ENCODE measurements around the gene ATP6V0E1.

Gene ATP6V0E1

GRCh38 chr5:172946146-172946545 is 37.4 kb upstream of the ATP6V0E1 start:
- Histone ChIP-seq H4K20me1 (ENCODE audit: insufficient read depth, low read length) (no peaks in the 10 kb centered on the region), H3K79me2 (ENCODE audit: low read length) (no peaks in the 10 kb centered on the region), H3K9me3 (replicated peaks; ENCODE audit: insufficient read depth, low read length) (no peaks in the 10 kb centered on the region), H3K27me3 (replicated peaks; ENCODE audit: insufficient read depth, low read length) (no peaks in the 10 kb centered on the region), H3K36me3 (replicated peaks; ENCODE audit: insufficient read depth, low read length) (0 out of 2 replicates have a peak, but pooled peaks cover 10% of the 10 kb centered on the region), H3K9me2 (replicated peaks; ENCODE audit: insufficient read depth, low read length) (no peaks in the 10 kb centered on the region), H3K4me3 (ENCODE audit: low read length) (no peak overlapping the region), H3K9ac (ENCODE audit: low read length) (no peak overlapping the region), H3K4me1 (ENCODE audit: low read length) (no peaks in the 10 kb centered on the region), H3K4me2 (ENCODE audit: low read depth, low read length) (no peak overlapping the region), H3K27ac (ENCODE audit: low read length) (no peak overlapping the region), H2AFZ (ENCODE audit: low read length) (no peak overlapping the region), H3F3A (ENCODE audit: insufficient read depth, low read length) (no peaks in the 10 kb centered on the region)
- TF ChIP-seq CTCF (IDR thresholded peaks at IDR 0.05; ENCODE audit: low read length) (no peak), EZH2 (optimal IDR thresholded peaks at IDR 0.05; ENCODE audit: low read depth, low read length) (no peak), EZH2phosphoT487 (IDR thresholded peaks at IDR 0.05; ENCODE audit: low read length) (no peak)
- no peak for DNase-seq

GRCh38 chr5:172949426-172949825 is 34.1 kb upstream of the ATP6V0E1 start:
- Histone ChIP-seq H3K79me2 (ENCODE audit: low read length) (no peaks in the 10 kb centered on the region), H2AFZ (ENCODE audit: low read length) (no peak overlapping the region), H3K4me2 (ENCODE audit: low read depth, low read length) (no peak overlapping the region), H3K4me1 (ENCODE audit: low read length) (no peaks in the 10 kb centered on the region), H3K36me3 (replicated peaks; ENCODE audit: insufficient read depth, low read length) (0 out of 2 replicates have a peak, but pooled peaks cover 10% of the 10 kb centered on the region), H3K4me3 (ENCODE audit: low read length) (no peak overlapping the region), H3K9me2 (replicated peaks; ENCODE audit: insufficient read depth, low read length) (no peaks in the 10 kb centered on the region), H3F3A (ENCODE audit: insufficient read depth, low read length) (peaks cover 2% of the 10 kb centered on the region; the same call in 1 of the 2 replicates), H3K9ac (ENCODE audit: low read length) (no peak overlapping the region), H3K27ac (ENCODE audit: low read length) (no peak overlapping the region), H3K27me3 (replicated peaks; ENCODE audit: insufficient read depth, low read length) (no peaks in the 10 kb centered on the region), H3K9me3 (replicated peaks; ENCODE audit: insufficient read depth, low read length) (no peaks in the 10 kb centered on the region), H4K20me1 (ENCODE audit: insufficient read depth, low read length) (no peaks in the 10 kb centered on the region)
- DNase-seq = no peak
- TF ChIP-seq CTCF (IDR thresholded peaks at IDR 0.05; ENCODE audit: low read length) (no peak), EZH2phosphoT487 (IDR thresholded peaks at IDR 0.05; ENCODE audit: low read length) (no peak), EZH2 (optimal IDR thresholded peaks at IDR 0.05; ENCODE audit: low read depth, low read length) (no peak)

GRCh38 chr5:172950176-172950965 is 33.2 kb upstream of the ATP6V0E1 start:
- H3K4me1 ChIP-seq (ENCODE audit: low read length) = no peaks in the 10 kb centered on the region
- TF ChIP-seq EZH2phosphoT487 (IDR thresholded peaks at IDR 0.05; ENCODE audit: low read length) (no peak), CTCF (IDR thresholded peaks at IDR 0.05; ENCODE audit: low read length) (no peak), EZH2 (optimal IDR thresholded peaks at IDR 0.05; ENCODE audit: low read depth, low read length) (no peak)

More at GRCh38 chr5:172950176-172950965, 33.2 kb upstream of the ATP6V0E1 start:
- Histone ChIP-seq H3K9me2 (replicated peaks; ENCODE audit: insufficient read depth, low read length) (no peaks in the 10 kb centered on the region), H3K79me2 (ENCODE audit: low read length) (no peaks in the 10 kb centered on the region), H2AFZ (ENCODE audit: low read length) (no peak overlapping the region), H3K4me3 (ENCODE audit: low read length) (no peak overlapping the region), H3K27ac (ENCODE audit: low read length) (no peak overlapping the region), H3K36me3 (replicated peaks; ENCODE audit: insufficient read depth, low read length) (0 out of 2 replicates have a peak, but pooled peaks cover 10% of the 10 kb centered on the region), H3K9me3 (replicated peaks; ENCODE audit: insufficient read depth, low read length) (no peaks in the 10 kb centered on the region), H3K4me2 (ENCODE audit: low read depth, low read length) (no peak overlapping the region), H3K27me3 (replicated peaks; ENCODE audit: insufficient read depth, low read length) (no peaks in the 10 kb centered on the region), H3K9ac (ENCODE audit: low read length) (no peak overlapping the region), H3F3A (ENCODE audit: insufficient read depth, low read length) (peaks cover 3% of the 10 kb centered on the region; the same call in 1 of the 2 replicates), H4K20me1 (ENCODE audit: insufficient read depth, low read length) (no peaks in the 10 kb centered on the region)
- DNase-seq = no peak
